Mammary epithelial cell (primary cell): ENCODE results near the gene BASP1.

Experiments
- CTCF ChIP-seq, 2 donors: IDR thresholded peaks in 1 of 2; conservative IDR thresholded peaks in 1 of 2; 2 replicates each; pipeline ENCODE4 v1.5.1; 2011 to 2012; ENCODE audit warnings: inconsistent platforms in 2 of 2, low read length in 2 of 2, mild to moderate bottlenecking in 2 of 2, control low read depth in 1 of 2, low read depth in 1 of 2; ENCODE audit not compliant: insufficient read depth in 1 of 2; ENCODE audit errors: extremely low read depth in 1 of 2
- EZH2 ChIP-seq: IDR thresholded peaks from 2 replicates; pipeline ENCODE4 v1.6.1; 2012; ENCODE audit warnings: low read length, inconsistent platforms, borderline replicate concordance

GRCh38 chr5:17190242-17190778 is 27.1 kb upstream of the BASP1 start:
- TF ChIP-seq CTCF (conservative IDR thresholded peaks at IDR 0.05 in 1 of 2, IDR thresholded peaks at IDR 0.05 in 1 of 2; ENCODE audit: extremely low read depth in 1 of 2, insufficient read depth in 1 of 2, low read depth in 1 of 2, low read length in 2 of 2) (peak; percentile 80 to 92), EZH2 (no peak)
